Osteocyte (in vitro differentiated cells): ENCODE measurements around the gene CCDC106. TPM values are rescaled to one million over a fixed set of nuclear protein-coding genes. Genes with fewer than 3 reads are reported as not detected.

Source experiments
- DNase-seq: peaks from one replicate; pipeline ENCODE4 v3.0.0; 2021; ENCODE audit warnings: mixed read lengths; ENCODE audit not compliant: unreplicated experiment; ENCODE audit errors: extremely low spot score
- H3K27ac Mint-ChIP-seq: one replicate; pipeline ENCODE4 v1.8.0; 2021; ENCODE audit warnings: mild to moderate bottlenecking, mixed read lengths; ENCODE audit not compliant: unreplicated experiment
- H3K27me3 Mint-ChIP-seq: one replicate; pipeline ENCODE4 v1.8.0; 2021; ENCODE audit warnings: mixed read lengths; ENCODE audit not compliant: unreplicated experiment
- H3K36me3 Mint-ChIP-seq: one replicate; pipeline ENCODE4 v1.8.0; 2021; ENCODE audit warnings: mixed read lengths; ENCODE audit not compliant: unreplicated experiment
- H3K4me1 Mint-ChIP-seq: one replicate; pipeline ENCODE4 v1.8.0; 2021; ENCODE audit warnings: mixed read lengths; ENCODE audit not compliant: unreplicated experiment
- H3K4me3 Mint-ChIP-seq: one replicate; pipeline ENCODE4 v1.8.0; 2021; ENCODE audit warnings: mild to moderate bottlenecking, moderate library complexity, mixed read lengths; ENCODE audit not compliant: unreplicated experiment
- H3K9me3 Mint-ChIP-seq: one replicate; pipeline ENCODE4 v1.8.0; 2021; ENCODE audit warnings: mixed read lengths; ENCODE audit not compliant: unreplicated experiment
- total RNA-seq: library from RNA; stranded (reverse); gene quantifications from 2 replicates; pipeline ENCODE4 v1.2.1, GENCODE V29; 2021
- TF ChIP-seq, protein P1 (sequence below): fragments of 200-600 bp; sonication (generic); IDR thresholded peaks from 2 replicates; pipeline ENCODE4 v1.5.0; 2021; ENCODE audit warnings: antibody characterized with exemption, mild to moderate bottlenecking, moderate library complexity

Gene CCDC106
- total RNA-seq, 1 donor from 2014 or later = 25.9 TPM

DNA sequence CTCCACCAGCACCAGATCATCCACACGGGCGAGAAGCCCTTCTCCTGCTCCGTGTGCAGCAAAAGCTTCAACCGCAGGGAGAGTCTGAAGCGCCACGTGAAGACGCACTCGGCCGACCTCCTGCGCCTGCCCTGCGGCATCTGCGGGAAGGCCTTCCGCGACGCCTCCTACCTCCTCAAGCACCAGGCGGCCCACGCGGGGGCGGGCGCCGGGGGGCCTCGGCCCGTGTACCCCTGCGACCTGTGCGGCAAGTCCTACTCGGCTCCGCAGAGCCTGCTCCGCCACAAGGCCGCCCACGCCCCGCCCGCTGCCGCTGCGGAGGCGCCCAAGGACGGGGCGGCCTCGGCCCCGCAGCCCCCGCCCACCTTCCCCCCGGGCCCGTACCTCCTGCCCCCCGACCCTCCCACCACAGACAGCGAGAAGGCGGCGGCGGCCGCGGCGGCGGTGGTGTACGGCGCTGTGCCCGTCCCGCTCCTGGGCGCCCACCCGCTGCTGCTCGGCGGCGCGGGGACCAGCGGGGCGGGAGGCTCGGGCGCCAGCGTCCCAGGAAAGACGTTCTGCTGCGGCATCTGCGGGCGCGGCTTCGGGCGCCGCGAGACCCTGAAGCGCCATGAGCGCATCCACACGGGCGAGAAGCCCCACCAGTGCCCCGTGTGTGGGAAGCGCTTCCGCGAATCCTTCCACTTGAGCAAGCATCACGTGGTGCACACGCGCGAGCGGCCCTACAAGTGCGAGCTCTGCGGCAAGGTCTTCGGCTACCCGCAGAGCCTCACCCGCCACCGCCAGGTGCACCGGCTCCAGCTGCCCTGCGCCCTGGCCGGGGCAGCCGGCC is 33.1 kb upstream of the CCDC106 start:
- no peak for DNase-seq
- Mint-ChIP-seq H3K27me3 (no peaks in the 10 kb centered on the region), H3K27ac (no peak overlapping the region), H3K9me3 (no peaks in the 10 kb centered on the region), H3K4me3 (no peak overlapping the region), H3K36me3 (peaks cover 10% of the 10 kb centered on the region), H3K4me1 (no peaks in the 10 kb centered on the region)
- TF ChIP-seq, protein P1, sequence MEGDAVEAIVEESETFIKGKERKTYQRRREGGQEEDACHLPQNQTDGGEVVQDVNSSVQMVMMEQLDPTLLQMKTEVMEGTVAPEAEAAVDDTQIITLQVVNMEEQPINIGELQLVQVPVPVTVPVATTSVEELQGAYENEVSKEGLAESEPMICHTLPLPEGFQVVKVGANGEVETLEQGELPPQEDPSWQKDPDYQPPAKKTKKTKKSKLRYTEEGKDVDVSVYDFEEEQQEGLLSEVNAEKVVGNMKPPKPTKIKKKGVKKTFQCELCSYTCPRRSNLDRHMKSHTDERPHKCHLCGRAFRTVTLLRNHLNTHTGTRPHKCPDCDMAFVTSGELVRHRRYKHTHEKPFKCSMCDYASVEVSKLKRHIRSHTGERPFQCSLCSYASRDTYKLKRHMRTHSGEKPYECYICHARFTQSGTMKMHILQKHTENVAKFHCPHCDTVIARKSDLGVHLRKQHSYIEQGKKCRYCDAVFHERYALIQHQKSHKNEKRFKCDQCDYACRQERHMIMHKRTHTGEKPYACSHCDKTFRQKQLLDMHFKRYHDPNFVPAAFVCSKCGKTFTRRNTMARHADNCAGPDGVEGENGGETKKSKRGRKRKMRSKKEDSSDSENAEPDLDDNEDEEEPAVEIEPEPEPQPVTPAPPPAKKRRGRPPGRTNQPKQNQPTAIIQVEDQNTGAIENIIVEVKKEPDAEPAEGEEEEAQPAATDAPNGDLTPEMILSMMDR = no peak

DNA sequence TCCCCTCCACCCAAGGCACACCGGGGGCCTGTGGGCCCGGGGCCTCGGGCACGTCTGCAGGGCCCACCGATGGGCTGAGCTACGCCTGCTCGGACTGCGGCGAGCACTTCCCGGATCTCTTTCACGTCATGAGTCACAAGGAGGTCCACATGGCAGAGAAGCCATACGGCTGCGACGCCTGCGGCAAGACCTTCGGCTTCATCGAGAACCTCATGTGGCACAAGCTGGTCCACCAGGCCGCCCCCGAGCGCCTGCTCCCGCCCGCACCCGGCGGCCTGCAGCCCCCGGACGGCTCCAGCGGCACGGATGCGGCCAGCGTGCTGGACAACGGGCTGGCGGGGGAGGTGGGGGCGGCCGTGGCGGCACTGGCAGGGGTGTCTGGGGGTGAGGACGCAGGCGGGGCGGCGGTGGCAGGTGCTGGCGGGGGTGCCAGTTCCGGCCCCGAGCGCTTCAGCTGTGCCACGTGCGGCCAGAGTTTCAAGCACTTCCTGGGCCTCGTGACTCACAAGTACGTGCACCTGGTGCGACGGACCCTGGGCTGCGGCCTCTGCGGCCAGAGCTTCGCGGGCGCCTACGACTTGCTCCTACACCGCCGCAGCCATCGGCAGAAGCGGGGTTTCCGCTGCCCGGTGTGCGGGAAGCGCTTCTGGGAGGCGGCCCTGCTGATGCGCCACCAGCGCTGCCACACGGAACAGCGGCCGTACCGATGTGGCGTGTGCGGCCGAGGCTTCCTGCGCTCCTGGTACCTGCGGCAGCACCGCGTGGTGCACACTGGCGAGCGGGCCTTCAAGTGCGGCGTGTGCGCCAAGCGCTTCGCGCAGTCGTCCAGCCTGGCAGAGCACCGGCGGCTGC is 32.2 kb upstream of the CCDC106 start:
- DNase-seq = no peak
- H3K36me3 Mint-ChIP-seq = peaks cover 9% of the 10 kb centered on the region
- H3K27ac Mint-ChIP-seq = no peak overlapping the region
- H3K9me3 Mint-ChIP-seq = no peaks in the 10 kb centered on the region
- TF ChIP-seq, protein P1 = no peak
- H3K27me3 Mint-ChIP-seq = no peaks in the 10 kb centered on the region
- H3K4me1 Mint-ChIP-seq = no peaks in the 10 kb centered on the region
- no peak overlapping the region for H3K4me3 Mint-ChIP-seq

DNA sequence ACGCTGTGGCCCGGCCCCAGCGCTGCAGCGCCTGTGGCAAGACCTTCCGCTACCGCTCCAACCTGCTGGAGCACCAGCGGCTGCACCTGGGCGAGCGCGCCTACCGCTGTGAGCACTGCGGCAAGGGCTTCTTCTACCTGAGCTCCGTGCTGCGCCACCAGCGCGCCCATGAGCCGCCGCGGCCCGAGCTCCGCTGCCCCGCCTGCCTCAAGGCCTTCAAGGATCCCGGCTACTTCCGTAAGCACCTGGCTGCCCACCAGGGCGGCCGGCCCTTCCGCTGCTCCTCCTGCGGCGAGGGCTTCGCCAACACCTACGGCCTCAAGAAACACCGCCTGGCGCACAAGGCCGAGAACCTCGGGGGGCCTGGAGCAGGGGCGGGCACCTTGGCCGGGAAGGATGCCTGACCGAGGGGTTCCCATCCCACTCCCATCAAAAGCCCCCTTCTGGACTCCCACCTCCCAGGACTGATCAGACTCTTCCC is 31.6 kb upstream of the CCDC106 start:
- Mint-ChIP-seq H3K36me3 (peaks cover 9% of the 10 kb centered on the region), H3K27ac (no peak overlapping the region), H3K9me3 (no peaks in the 10 kb centered on the region), H3K27me3 (no peaks in the 10 kb centered on the region), H3K4me1 (no peaks in the 10 kb centered on the region), H3K4me3 (no peak overlapping the region)
- DNase-seq = no peak
- TF ChIP-seq, protein P1 = no peak

DNA sequence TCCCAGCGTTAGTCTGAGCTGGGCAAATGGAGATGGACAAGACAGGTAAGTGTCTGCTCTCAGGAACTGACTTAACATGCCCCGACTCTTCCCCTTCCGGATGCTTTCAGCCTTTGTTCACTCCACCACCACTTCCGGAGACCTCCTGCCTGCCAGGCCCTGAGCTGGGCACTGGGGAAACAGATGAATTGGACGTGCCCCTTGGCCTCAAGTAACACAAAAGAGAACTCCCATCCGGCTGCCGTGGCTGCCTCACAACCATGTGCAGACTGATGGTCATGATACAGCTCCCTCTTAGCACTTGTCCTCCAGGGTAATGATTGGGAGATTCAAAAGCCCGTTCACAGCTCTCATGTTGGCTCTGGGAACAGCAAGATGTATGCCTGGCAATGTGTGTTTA is 30.6 kb upstream of the CCDC106 start:
- H3K27ac Mint-ChIP-seq = no peak overlapping the region

More for the DNA sequence above, 30.6 kb upstream of the CCDC106 start:
- peaks cover 9% of the 10 kb centered on the region for H3K36me3 Mint-ChIP-seq
- TF ChIP-seq, protein P1 = no peak
- H3K9me3 Mint-ChIP-seq = no peaks in the 10 kb centered on the region
- H3K27me3 Mint-ChIP-seq = no peaks in the 10 kb centered on the region
- DNase-seq = no peak
- H3K4me1 Mint-ChIP-seq = no peaks in the 10 kb centered on the region
- no peak overlapping the region for H3K4me3 Mint-ChIP-seq
